ENCODE data around the gene ANKIB1.

DNA sequence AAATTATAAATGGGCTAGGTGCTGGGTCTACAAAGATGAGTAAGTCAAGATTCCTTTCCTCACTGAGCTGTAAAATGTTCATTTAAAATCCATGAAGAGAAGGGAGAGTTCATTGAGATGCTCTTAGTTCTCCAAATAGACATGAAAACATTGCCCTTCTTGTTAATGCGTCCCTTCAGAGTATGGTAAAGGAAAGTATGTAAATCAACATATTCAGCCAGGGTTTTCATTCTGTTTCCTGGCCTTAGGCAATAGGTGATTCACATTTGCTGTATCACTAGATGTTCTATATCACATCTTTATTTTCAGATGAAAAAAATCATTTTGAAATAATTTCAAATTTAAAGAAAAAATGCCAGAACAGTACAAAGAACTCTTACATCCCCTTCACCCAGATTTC lies 5.4 kb downstream of the ANKIB1 start:
- TF ChIP-seq, protein P1, sequence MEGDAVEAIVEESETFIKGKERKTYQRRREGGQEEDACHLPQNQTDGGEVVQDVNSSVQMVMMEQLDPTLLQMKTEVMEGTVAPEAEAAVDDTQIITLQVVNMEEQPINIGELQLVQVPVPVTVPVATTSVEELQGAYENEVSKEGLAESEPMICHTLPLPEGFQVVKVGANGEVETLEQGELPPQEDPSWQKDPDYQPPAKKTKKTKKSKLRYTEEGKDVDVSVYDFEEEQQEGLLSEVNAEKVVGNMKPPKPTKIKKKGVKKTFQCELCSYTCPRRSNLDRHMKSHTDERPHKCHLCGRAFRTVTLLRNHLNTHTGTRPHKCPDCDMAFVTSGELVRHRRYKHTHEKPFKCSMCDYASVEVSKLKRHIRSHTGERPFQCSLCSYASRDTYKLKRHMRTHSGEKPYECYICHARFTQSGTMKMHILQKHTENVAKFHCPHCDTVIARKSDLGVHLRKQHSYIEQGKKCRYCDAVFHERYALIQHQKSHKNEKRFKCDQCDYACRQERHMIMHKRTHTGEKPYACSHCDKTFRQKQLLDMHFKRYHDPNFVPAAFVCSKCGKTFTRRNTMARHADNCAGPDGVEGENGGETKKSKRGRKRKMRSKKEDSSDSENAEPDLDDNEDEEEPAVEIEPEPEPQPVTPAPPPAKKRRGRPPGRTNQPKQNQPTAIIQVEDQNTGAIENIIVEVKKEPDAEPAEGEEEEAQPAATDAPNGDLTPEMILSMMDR (conservative IDR thresholded peaks at IDR 0.05; ENCODE audit: low read depth, low read length): no peak
- TF ChIP-seq EZH2 (IDR thresholded peaks at IDR 0.05; ENCODE audit: borderline replicate concordance, low read depth, low read length, poor library complexity, severe bottlenecking): no peak

Measured in A673 (cell line).